Psoas muscle (tissue), 8 donors: ENCODE results near the gene GALNT9. TPM values are rescaled to one million over a fixed set of nuclear protein-coding genes. Genes with fewer than 3 reads are reported as not detected.
"Not testable (repeated sequence)": the region's sequence is repeated elsewhere in the genome, so short reads cannot be mapped to it uniquely, and the experiment has no call there.

ENCODE experiments used
- ATAC-seq, 4 donors: fragments of 200-7000 bp; cut with Tn5 transposase; one replicate each; pipeline ENCODE4 v1.9.1; 2020; ENCODE audit warnings: moderate library complexity in 3 of 4, mild to moderate bottlenecking in 2 of 4
- DNase-seq, 2 donors: peaks; one replicate each; pipeline ENCODE4 v3.0.0-alpha.2; 2020
- H3K27ac ChIP-seq: fragments of 200-600 bp; one replicate; pipeline ENCODE4 v1.8.0; 2022
- H3K27me3 ChIP-seq, 3 donors: fragments of 200-600 bp in 1 of 3; one replicate each; pipeline versions ENCODE4 v1.6.1 to v1.8.0; 2013 to 2022; ENCODE audit warnings: low read length in 2 of 3, mild to moderate bottlenecking in 2 of 3, moderate library complexity in 1 of 3; ENCODE audit not compliant: insufficient read depth in 3 of 3
- H3K36me3 ChIP-seq, 2 donors: fragments of 200-600 bp in 1 of 2; one replicate each; pipeline versions ENCODE4 v1.6.1 to v1.8.0; 2013 to 2022; ENCODE audit warnings: low read depth in 1 of 2, mild to moderate bottlenecking in 1 of 2, moderate library complexity in 1 of 2; ENCODE audit not compliant: insufficient read depth in 1 of 2
- H3K4me1 ChIP-seq: fragments of 200-600 bp; one replicate; pipeline ENCODE4 v1.8.0; 2022
- H3K4me3 ChIP-seq: fragments of 200-600 bp; one replicate; pipeline ENCODE4 v1.8.0; 2022; ENCODE audit warnings: mild to moderate bottlenecking
- H3K9me3 ChIP-seq: fragments of 200-600 bp; one replicate; pipeline ENCODE4 v1.8.0; 2022
- CTCF ChIP-seq: fragments of 200-600 bp; IDR thresholded peaks from one replicate; pipeline ENCODE4 v1.8.0; 2022; ENCODE audit warnings: antibody characterized with exemption
- WGBS, 3 donors: extraction: QIAGEN DNeasy Blood & Tissue Kit; methylation state at CpG; one replicate each; pipeline versions ENCODE4 v1.1.6 to v1.1.7; 2013; 5-methylcytosine and 5-hydroxymethylcytosine counted together
- intact Hi-C, 2 donors: fragments of 100-400 bp; cut with DNase I; formaldehyde crosslinking; loops; one replicate each; pipeline versions ENCODE4 v1.11.0 to v1.14.2; 2022
- polyA plus RNA-seq, 3 donors: library from polyadenylated mRNA; stranded (reverse); fragments of 200-250 nt; gene quantifications; one replicate each; pipeline ENCODE4 v1.2.3, GENCODE V29; 2013
- total RNA-seq, 4 donors: library from RNA; stranded (reverse); fragmentation: NEBNext Ultra II Directional in 2 of 4; extraction: Animal tissue kit (Norgen Biotek cat#: 25700) in 2 of 4; gene quantifications; one replicate each; pipeline versions ENCODE4 v1.2.1 to v1.2.4, GENCODE V29; 2021 to 2023
- donor health status: healthy with polysubstance abuse.
- donor health status: DM: no; HTN: no; CAD: no; lungs with moderate emphysema.
- donor health status: Bipolar disorder and iron deficiency.
- donor health status: healthy.
- donor health status: DM: yes; HTN: yes; CAD: no.
- donor health status: DM: no; HTN: no; CAD: no.
- donor health status: DM: no; HTN: no; CAD: no.
- donor health status: DM: yes; HTN: yes; CAD: no.

The GALNT9 gene
- total and polyA plus RNA-seq, 7 donors, result 0.01 to 0.21 (median 0.08) TPM; not detected in 4

- intact Hi-C loops, result no loop called here
- no peaks in the 10 kb centered on the region for H3K4me1 ChIP-seq
- no peak overlapping the region for H3K4me3 ChIP-seq
- WGBS, 3 donors, result 63 to 66% (median 65%) methylated on average over 9 of the region's 9 CpGs
- no peak overlapping the region for H3K27ac ChIP-seq
- H3K27me3 ChIP-seq, result peaks cover 0 to 11% (median 5%) of the 10 kb centered on the region in 3 donors
- ATAC-seq (no peak), DNase-seq (no peak)
- H3K36me3 ChIP-seq, result no peaks in the 10 kb centered on the region
- H3K9me3 ChIP-seq, result no peaks in the 10 kb centered on the region
- no peak for TF ChIP-seq CTCF
Observed at GRCh38 chr12:132256646-132257045, 72.7 kb downstream of the GALNT9 start.

GRCh38 chr12:132255642-132256041, 73.7 kb downstream of the GALNT9 start:
- WGBS, 3 donors, result 80 to 82% (median 82%) methylated on average over 20 of the region's 20 CpGs
- Histone ChIP-seq H3K4me3 (no peak overlapping the region), H3K27ac (no peak overlapping the region), H3K36me3 (no peaks in the 10 kb centered on the region), H3K4me1 (no peaks in the 10 kb centered on the region), H3K9me3 (no peaks in the 10 kb centered on the region), H3K27me3 (peaks cover 0 to 11% (median 4%) of the 10 kb centered on the region in 3 donors)
- TF ChIP-seq CTCF, result no peak
- no peak for DNase-seq
- ATAC-seq, result no peak
- intact Hi-C loops, result no loop called here

DNA sequence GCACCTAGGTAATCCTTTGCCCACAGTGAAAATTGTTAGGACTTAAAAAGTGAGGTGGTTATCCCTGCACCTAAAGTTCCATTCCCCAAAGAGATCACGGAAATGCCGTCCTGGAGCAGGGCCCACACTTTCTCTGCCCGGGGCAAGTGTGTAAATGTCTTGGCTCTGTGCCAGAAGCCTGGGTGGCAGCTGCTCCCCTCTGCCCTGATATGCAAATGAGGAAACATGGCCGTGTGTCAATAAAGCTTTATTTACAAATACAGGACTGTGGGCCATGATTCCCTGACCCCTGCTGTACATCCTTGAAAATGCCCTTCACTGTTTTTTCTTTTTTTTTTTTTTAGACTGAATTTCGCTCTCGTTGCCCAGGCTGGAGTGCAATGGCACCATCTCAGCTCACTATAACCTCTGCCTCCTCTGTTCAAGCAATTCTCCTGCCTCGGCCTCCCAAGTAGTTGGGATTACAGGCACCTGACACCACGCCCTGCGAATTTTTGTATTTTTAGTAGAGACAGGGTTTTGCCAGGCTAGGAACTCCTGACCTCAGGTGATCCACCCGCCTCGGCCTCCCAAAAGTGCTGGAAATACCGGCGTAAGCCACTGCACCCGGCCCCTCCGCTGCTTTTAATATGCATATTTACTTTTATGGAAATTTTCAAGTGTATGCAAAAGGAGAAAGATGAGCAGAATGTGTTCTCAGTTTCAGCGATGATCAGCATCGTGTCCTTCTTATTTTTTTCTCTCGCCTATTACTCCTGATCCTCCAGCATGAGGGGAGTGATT, 75.5 kb downstream of the GALNT9 start:
- TF ChIP-seq CTCF, result no peak
- no peak overlapping the region for H3K4me3 ChIP-seq
- H3K36me3 ChIP-seq, result no peaks in the 10 kb centered on the region
- intact Hi-C loops, result no loop called here
- DNase-seq (peak in 1 of 2 donors; percentile 2), ATAC-seq (no peak)
- no peak overlapping the region for H3K27ac ChIP-seq
- 69 to 72% (median 70%) methylated on average over 18 of the region's 18 CpGs for WGBS, 3 donors
- H3K27me3 ChIP-seq, result peaks cover 0 to 11% (median 8%) of the 10 kb centered on the region in 3 donors
- H3K9me3 ChIP-seq, result no peaks in the 10 kb centered on the region
- no peaks in the 10 kb centered on the region for H3K4me1 ChIP-seq

DNA sequence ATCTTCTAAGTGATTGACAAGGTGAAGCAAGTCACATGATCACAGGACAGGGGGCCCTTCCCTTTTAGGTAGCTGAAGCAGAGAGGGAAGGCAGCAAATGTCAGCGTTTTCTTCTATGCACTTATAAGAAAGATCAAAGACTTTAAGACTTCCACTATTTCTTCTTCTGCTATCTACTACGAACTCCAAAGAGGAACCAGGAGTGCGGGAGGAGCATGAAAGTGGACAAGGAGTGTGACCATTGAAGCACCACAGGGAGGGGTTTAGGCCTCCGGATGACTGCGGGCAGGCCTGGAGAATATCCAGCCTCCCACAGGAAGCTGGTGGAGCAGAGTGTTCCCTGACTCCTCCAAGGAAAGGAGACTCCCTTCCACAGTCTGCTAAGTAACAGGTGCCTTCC, 76.4 kb downstream of the GALNT9 start:
- DNase-seq, ATAC-seq: not testable (repeated sequence)
- WGBS, 3 donors, result 44 to 58% (median 53%) methylated on average over 3 to 5 of the region's 5 CpGs

GRCh38 chr12:132251741-132252490, 77.5 kb downstream of the GALNT9 start:
- WGBS, 3 donors, result 84 to 87% (median 86%) methylated on average over 21 of the region's 21 CpGs
- Histone ChIP-seq H3K9me3 (no peaks in the 10 kb centered on the region), H3K36me3 (no peaks in the 10 kb centered on the region), H3K4me1 (no peaks in the 10 kb centered on the region), H3K4me3 (no peak overlapping the region), H3K27ac (no peak overlapping the region), H3K27me3 (peaks cover 0 to 21% (median 3%) of the 10 kb centered on the region in 3 donors)
- intact Hi-C loops, result no loop called here
- DNase-seq (peak in 1 of 2 donors; percentile 0), ATAC-seq (no peak)
- no peak for TF ChIP-seq CTCF

More for the DNA sequence above, 76.4 kb downstream of the GALNT9 start:
- H3K36me3 ChIP-seq, H3K9me3 ChIP-seq, H3K27ac ChIP-seq, H3K4me3 ChIP-seq, intact Hi-C loops, H3K4me1 ChIP-seq: not testable (repeated sequence)
- peaks cover 0 to 20% (median 6%) of the 10 kb centered on the region in 3 donors for H3K27me3 ChIP-seq
